Smooth muscle cell (in vitro differentiated cells): ENCODE results near the gene C3orf49. TPM values are rescaled to one million over a fixed set of nuclear protein-coding genes. Genes with fewer than 3 reads are reported as not detected.

ENCODE experiments used
- DNase-seq: peaks from one replicate; lab custom pipeline; 2025; ENCODE audit not compliant: unreplicated experiment; lab: John Stamatoyannopoulos, UW
- H2AFZ ChIP-seq: fragments of 200-600 bp; sonication (generic); 2 replicates; pipeline ENCODE4 v1.6.0; 2016; ENCODE audit warnings: antibody characterized with exemption, low read depth, mild to moderate bottlenecking
- H3F3A ChIP-seq: fragments of 200-600 bp; sonication (generic); 2 replicates; pipeline ENCODE4 v1.6.0; 2017; ENCODE audit warnings: antibody characterized with exemption, low read depth
- H3K27ac ChIP-seq: fragments of 200-600 bp; sonication (generic); 2 replicates; pipeline ENCODE4 v1.5.1; 2016; ENCODE audit warnings: low read depth, mild to moderate bottlenecking
- H3K27me3 ChIP-seq: fragments of 200-600 bp; sonication (generic); 2 replicates; pipeline ENCODE4 v1.6.1; 2016; ENCODE audit warnings: low read depth, mild to moderate bottlenecking
- H3K36me3 ChIP-seq: fragments of 200-600 bp; sonication (generic); 2 replicates; pipeline ENCODE4 v1.5.1; 2016; ENCODE audit warnings: low read depth
- H3K4me1 ChIP-seq: fragments of 200-600 bp; sonication (generic); 2 replicates; pipeline ENCODE4 v1.5.1; 2016; ENCODE audit warnings: low read depth
- H3K4me2 ChIP-seq: fragments of 200-600 bp; sonication (generic); 2 replicates; pipeline ENCODE4 v1.6.0; 2016; ENCODE audit warnings: mild to moderate bottlenecking
- H3K4me3 ChIP-seq: fragments of 200-600 bp; sonication (generic); 2 replicates; pipeline ENCODE4 v1.5.1; 2016; ENCODE audit warnings: mild to moderate bottlenecking
- H3K79me2 ChIP-seq: fragments of 200-600 bp; sonication (generic); 2 replicates; pipeline ENCODE4 v1.6.0; 2016; ENCODE audit warnings: low read depth, mild to moderate bottlenecking
- H3K9ac ChIP-seq: fragments of 200-600 bp; sonication (generic); 2 replicates; pipeline ENCODE4 v1.6.0; 2016; ENCODE audit warnings: low read depth
- H3K9me3 ChIP-seq: fragments of 200-600 bp; sonication (generic); replicated peaks from 2 replicates; pipeline ENCODE4 v1.5.1; 2016; ENCODE audit warnings: low read depth
- H4K20me1 ChIP-seq: fragments of 200-600 bp; sonication (generic); 2 replicates; pipeline ENCODE4 v1.6.0; 2016; ENCODE audit warnings: low read depth
- WGBS: methylation state at CpG from one replicate; pipeline ENCODE4 v1.1.7; 2016; ENCODE audit warnings: low lambda C conversion rate; 5-methylcytosine and 5-hydroxymethylcytosine counted together
- polyA plus RNA-seq: library from polyadenylated mRNA; unstranded; fragments of >200 nt; fragmentation: Nextera tagmentation; extraction: Ambion mirVana; gene quantifications from 2 replicates; pipeline ENCODE4 v1.2.1, GENCODE V29; 2016
- total RNA-seq: library from RNA; depleted of rRNA; stranded (reverse); fragments of >200 nt; gene quantifications from 2 replicates; pipeline ENCODE4 v1.2.3, GENCODE V29; 2014
- TF ChIP-seq, protein P1 (sequence below): fragments of 200-600 bp; sonication (generic); IDR thresholded peaks from 2 replicates; pipeline ENCODE4 v1.5.1; 2017; ENCODE audit warnings: borderline replicate concordance, mild to moderate bottlenecking, antibody characterized with exemption; ENCODE audit not compliant: insufficient read depth, poor library complexity, severe bottlenecking

C3orf49 gene
- total and polyA plus RNA-seq, 2 experiments from 2014 or later, result not detected

DNA sequence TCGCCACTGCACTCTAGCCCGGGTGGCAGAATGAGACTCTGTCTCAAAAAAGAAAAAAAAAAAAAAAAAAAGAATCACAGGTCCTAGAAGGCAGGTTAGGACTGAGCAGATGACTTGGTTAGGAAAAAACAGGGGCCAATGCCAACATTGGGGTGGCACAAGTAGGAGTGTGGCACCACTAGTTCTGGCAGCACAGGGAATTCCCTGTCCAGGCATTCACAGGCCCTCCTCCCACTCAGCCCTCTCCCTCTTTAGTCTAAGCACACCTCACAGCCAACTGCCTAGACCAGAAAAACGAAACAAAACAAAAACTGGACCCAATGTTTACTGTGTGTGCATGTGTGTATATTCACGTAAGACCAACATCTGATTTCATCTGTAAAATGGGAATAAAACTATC, 34.0 kb downstream of the C3orf49 start:
- H3K36me3 ChIP-seq, result no peaks in the 10 kb centered on the region
- no peaks in the 10 kb centered on the region for H3K27me3 ChIP-seq
- H3K9ac ChIP-seq, result no peak overlapping the region
- H3K4me2 ChIP-seq, result no peak overlapping the region
- H4K20me1 ChIP-seq, result peaks cover 27% of the 10 kb centered on the region
- H3K79me2 ChIP-seq, result peaks cover 27% of the 10 kb centered on the region
- no peak overlapping the region for H3K4me3 ChIP-seq
- H2AFZ ChIP-seq, result no peak overlapping the region
- WGBS, result 91% methylated on average over 4 of the region's 4 CpGs
- no peaks in the 10 kb centered on the region for H3K9me3 ChIP-seq
- H3K4me1 ChIP-seq, result no peaks in the 10 kb centered on the region
- TF ChIP-seq, protein P1, sequence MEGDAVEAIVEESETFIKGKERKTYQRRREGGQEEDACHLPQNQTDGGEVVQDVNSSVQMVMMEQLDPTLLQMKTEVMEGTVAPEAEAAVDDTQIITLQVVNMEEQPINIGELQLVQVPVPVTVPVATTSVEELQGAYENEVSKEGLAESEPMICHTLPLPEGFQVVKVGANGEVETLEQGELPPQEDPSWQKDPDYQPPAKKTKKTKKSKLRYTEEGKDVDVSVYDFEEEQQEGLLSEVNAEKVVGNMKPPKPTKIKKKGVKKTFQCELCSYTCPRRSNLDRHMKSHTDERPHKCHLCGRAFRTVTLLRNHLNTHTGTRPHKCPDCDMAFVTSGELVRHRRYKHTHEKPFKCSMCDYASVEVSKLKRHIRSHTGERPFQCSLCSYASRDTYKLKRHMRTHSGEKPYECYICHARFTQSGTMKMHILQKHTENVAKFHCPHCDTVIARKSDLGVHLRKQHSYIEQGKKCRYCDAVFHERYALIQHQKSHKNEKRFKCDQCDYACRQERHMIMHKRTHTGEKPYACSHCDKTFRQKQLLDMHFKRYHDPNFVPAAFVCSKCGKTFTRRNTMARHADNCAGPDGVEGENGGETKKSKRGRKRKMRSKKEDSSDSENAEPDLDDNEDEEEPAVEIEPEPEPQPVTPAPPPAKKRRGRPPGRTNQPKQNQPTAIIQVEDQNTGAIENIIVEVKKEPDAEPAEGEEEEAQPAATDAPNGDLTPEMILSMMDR, result no peak
- H3F3A ChIP-seq, result no peaks in the 10 kb centered on the region
- no peak overlapping the region for H3K27ac ChIP-seq
- no peak for DNase-seq

DNA sequence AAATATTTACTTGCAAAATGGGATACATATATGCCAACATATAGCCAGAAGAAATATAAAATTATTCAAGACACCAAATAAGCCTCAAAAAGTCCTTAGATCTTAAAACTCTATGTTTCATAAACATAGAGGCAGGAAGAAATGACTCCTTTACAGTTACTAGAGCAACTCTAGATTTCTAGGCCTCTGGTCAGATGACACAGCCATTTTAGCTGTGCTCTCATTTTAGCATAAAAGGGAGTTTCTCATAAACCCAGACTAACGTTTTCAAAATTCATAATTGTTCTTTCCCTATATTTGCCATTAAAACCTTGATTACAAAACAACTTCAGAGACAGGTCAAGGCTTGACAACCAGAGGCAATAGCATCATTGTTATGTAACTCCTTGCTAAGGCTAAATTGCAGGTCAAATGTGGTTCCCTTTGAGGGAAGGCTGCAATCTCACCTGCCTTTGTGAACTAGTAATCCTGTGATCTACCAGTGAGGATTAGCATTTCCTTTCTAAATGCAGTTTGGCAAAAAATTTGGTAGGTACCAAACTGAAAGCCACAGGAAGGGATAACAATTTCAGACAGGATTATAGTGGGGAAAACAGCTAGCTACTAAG, 36.3 kb downstream of the C3orf49 start:
- Histone ChIP-seq H4K20me1 (peaks cover 18% of the 10 kb centered on the region), H3K9me3 (no peaks in the 10 kb centered on the region), H3F3A (no peaks in the 10 kb centered on the region), H3K4me2 (no peak overlapping the region), H3K9ac (no peak overlapping the region), H3K4me3 (no peak overlapping the region), H2AFZ (no peak overlapping the region), H3K4me1 (no peaks in the 10 kb centered on the region), H3K27ac (no peak overlapping the region), H3K79me2 (peaks cover 31% of the 10 kb centered on the region), H3K27me3 (no peaks in the 10 kb centered on the region), H3K36me3 (no peaks in the 10 kb centered on the region)
- WGBS, result 28% methylated on average over 1 of the region's 1 CpG
- TF ChIP-seq, protein P1, result no peak
- no peak for DNase-seq

DNA sequence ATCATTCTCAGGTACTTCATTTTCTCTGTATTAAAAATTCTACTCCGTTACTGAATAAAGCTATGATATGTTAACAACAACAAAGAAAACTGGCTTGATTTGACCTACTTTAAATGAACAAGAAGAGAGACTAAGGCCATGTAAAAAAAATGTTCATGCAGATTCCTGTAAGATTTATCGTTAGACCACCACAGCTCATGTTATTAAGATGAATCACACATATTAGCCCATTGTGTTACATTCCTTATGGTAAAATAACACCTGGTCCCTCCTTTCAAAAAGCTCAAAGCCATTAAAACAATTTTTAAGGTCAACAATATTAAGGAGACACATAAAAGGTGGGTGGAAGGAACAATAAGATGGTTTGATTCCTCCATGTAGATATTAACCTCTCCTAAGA, 38.2 kb downstream of the C3orf49 start:
- Histone ChIP-seq H3K36me3 (no peaks in the 10 kb centered on the region), H3K4me2 (no peak overlapping the region)

GRCh38 chr3:63860776-63861175, 41.7 kb downstream of the C3orf49 start:
- Histone ChIP-seq H3K27ac (no peak overlapping the region), H3K4me3 (no peak overlapping the region), H3K4me2 (no peak overlapping the region), H4K20me1 (peaks cover 14% of the 10 kb centered on the region), H2AFZ (no peak overlapping the region), H3K9ac (no peak overlapping the region), H3K79me2 (peaks cover 70% of the 10 kb centered on the region), H3F3A (no peaks in the 10 kb centered on the region), H3K4me1 (peaks cover 6% of the 10 kb centered on the region), H3K9me3 (no peaks in the 10 kb centered on the region), H3K27me3 (no peaks in the 10 kb centered on the region), H3K36me3 (no peaks in the 10 kb centered on the region)
- no peak for DNase-seq
- TF ChIP-seq, protein P1, result no peak
- WGBS, result 72% methylated on average over 3 of the region's 3 CpGs

More for the DNA sequence above, 38.2 kb downstream of the C3orf49 start:
- Histone ChIP-seq H3K27ac (no peak overlapping the region), H3K9ac (no peak overlapping the region), H3K9me3 (no peaks in the 10 kb centered on the region), H3K4me3 (no peak overlapping the region), H3F3A (no peaks in the 10 kb centered on the region), H4K20me1 (peaks cover 19% of the 10 kb centered on the region), H2AFZ (no peak overlapping the region), H3K4me1 (no peaks in the 10 kb centered on the region), H3K79me2 (peaks cover 46% of the 10 kb centered on the region), H3K27me3 (no peaks in the 10 kb centered on the region)
- DNase-seq, result no peak
- TF ChIP-seq, protein P1, result no peak
- 95% methylated on average over 2 of the region's 2 CpGs for WGBS
